HG02938 (cell line): Measurements from ENCODE around the gene IGF2.
"Not testable (repeated sequence)": the region's sequence is repeated elsewhere in the genome, so short reads cannot be mapped to it uniquely, and the experiment has no call there.

Experiments used
- ATAC-seq: cut with Tn5 transposase; IDR thresholded peaks from one replicate; pipeline ENCODE4 v1.9.1; 2021; ENCODE audit warnings: mild to moderate bottlenecking, moderate library complexity; ENCODE audit not compliant: unreplicated experiment

The IGF2 gene

GRCh38 chr11:2124736-2125484 is 14.3 kb downstream of the IGF2 start:
- ATAC-seq, result not testable (repeated sequence)

- no peak for ATAC-seq
Measured at GRCh38 chr11:2123628-2123960, 15.6 kb downstream of the IGF2 start.

- ATAC-seq, result no peak
Measured at GRCh38 chr11:2122907-2123627, 16.1 kb downstream of the IGF2 start.

GRCh38 chr11:2122222-2122906 is 16.8 kb downstream of the IGF2 start:
- no peak for ATAC-seq

GRCh38 chr11:2121227-2122130 is 17.7 kb downstream of the IGF2 start:
- ATAC-seq, result no peak

GRCh38 chr11:2120359-2121100 is 18.7 kb downstream of the IGF2 start:
- ATAC-seq, result no peak

GRCh38 chr11:2118677-2119076 is 20.5 kb downstream of the IGF2 start:
- no peak for ATAC-seq

- ATAC-seq, result no peak
Measured at GRCh38 chr11:2116680-2117079, 22.5 kb downstream of the IGF2 start.

- no peak for ATAC-seq
Measured at GRCh38 chr11:2115308-2115707, 23.9 kb downstream of the IGF2 start.

GRCh38 chr11:2114430-2115241 is 24.6 kb downstream of the IGF2 start:
- no peak for ATAC-seq

GRCh38 chr11:2113776-2114175 is 25.4 kb downstream of the IGF2 start:
- ATAC-seq, result no peak

GRCh38 chr11:2110521-2110920 is 28.7 kb downstream of the IGF2 start:
- no peak for ATAC-seq

GRCh38 chr11:2109541-2110019 is 29.6 kb downstream of the IGF2 start:
- ATAC-seq, result no peak

GRCh38 chr11:2108675-2109491 is 30.3 kb downstream of the IGF2 start:
- ATAC-seq, result no peak

GRCh38 chr11:2107941-2108630 is 31.1 kb downstream of the IGF2 start:
- no peak for ATAC-seq

- no peak for ATAC-seq
Measured at GRCh38 chr11:2107521-2107920, 31.7 kb downstream of the IGF2 start.

GRCh38 chr11:2106583-2107209 is 32.5 kb downstream of the IGF2 start:
- no peak for ATAC-seq
